Stimulated activated CD4-positive, alpha-beta T cell treated with anti-CD3 and anti-CD28 coated beads, Interleukin-12 subunit alpha, Interleukin-12 subunit beta, amount 100 ng/mL, for 24 hours (primary cell): ENCODE data around the gene GPBAR1.

Experiments used
- DNase-seq, 2 experiments: peaks; one replicate each; pipeline ENCODE4 v3.0.0-alpha.2; 2020; ENCODE audit warnings: low read depth in 2 of 2

The GPBAR1 gene, protein sequence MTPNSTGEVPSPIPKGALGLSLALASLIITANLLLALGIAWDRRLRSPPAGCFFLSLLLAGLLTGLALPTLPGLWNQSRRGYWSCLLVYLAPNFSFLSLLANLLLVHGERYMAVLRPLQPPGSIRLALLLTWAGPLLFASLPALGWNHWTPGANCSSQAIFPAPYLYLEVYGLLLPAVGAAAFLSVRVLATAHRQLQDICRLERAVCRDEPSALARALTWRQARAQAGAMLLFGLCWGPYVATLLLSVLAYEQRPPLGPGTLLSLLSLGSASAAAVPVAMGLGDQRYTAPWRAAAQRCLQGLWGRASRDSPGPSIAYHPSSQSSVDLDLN

DNA sequence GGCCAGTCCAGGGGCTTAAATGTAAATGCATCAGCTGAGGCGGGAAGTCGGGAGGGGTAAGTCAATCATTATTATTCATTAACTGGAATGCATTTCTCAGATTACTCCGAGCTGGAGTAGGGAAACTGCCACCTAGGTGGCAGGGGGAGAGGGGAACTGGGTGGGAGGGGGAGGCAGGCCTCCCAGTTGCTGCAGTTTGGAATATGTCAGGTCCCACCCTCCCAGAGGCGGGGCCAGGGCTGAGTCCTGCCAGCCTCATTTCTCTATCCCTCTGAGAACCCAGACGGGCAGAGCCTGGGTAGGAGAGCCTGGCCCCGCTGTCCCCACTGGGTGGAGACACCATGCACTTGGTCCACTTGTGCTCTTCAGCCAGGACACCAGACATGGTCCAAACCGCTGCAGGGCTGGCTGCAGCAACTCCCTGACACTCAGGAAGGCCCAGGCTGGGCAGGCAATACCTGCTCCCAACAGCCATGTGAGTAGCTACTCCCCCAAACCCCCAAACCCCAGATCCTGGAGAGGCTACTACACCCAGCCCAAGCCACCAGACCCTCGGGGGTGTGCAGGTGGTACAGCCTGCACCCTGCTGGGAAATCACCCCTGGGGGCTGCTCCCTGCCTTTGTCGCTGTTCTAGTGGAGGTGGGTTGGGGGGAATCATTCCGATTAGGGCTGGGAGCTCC lies at the start of gene GPBAR1:
GPBAR1 (plus strand) TSS at position 274 of the 681 bp plus-strand sequence. CDS start 1,710 bp downstream, outside the sequence.
- DNase-seq: no peak

DNA sequence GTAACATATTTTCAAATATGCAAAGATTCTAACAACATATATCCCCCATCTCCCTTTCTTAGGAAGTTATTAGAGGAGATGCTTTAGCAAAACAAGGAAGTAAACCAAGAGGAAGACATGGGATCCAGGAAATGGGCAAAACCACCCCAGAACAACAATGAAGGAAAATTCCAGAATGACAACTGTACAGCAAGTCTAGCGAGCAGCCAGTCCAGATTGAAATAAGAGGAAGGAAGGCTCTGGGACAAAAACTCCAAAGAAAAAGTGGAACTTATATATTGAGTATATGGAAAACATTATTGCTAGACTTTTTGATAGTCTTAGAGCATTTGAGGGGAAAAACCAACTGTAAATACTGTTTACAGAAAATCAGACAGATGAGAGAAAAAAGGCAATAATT lies 46.7 kb upstream of the GPBAR1 start:
- DNase-seq: no peak

DNA sequence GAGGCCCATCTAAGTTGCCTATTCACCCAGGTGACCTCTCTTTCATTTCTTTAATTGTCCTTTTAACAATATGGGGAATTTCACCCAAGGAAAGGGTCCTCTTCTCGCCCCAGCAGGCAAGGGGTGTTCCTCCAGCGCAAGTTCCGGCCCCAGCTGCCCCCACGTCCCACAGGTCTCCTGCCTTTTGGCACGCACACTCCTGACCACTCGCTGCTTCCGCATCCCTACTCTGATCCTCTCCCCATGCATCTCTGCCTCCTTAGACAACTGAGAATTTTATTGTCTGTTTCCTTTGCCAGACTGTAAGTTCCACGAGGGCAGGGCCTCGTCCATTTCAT lies 44.5 kb upstream of the GPBAR1 start:
- DNase-seq: no peak

DNA sequence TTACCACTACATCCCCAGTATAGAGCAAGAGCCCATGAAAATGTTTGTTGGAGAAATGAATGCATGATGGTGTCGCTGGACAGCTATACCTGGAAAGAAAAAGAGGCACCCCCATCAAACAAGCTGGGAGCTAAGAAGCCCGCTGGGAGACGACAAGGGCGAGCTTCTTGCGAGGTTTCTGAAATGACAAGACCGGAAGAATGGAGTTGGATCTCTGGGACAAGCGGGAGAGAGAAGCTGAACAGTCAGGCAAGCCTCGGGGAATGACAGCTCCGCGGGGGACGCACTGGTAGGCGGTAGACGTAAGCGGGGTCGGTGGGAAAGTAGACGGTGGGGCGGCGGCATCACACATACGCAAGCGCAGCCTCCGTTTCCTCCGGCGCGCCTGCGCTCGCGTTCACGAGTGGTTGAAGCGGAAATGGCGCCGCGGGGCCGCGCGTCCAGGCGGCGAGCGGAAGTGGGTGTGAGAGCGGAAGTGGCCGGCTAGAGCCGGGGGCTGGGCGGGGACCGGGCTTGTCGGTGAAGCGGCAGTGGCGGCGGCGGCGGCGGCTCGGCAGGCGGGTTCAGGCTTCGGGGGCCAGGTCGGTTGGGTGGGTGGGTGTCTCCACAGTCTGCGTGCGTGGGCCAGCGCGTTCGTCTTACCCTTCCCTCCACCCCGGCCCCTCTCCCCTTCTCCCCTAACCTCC lies 44.0 kb upstream of the GPBAR1 start, which contains the start of gene ARPC2:
ARPC2 (plus strand) TSS at position 516 of the 686 bp plus-strand sequence. CDS start 282 bp downstream, outside the sequence.
- DNase-seq: peak; percentile 90

DNA sequence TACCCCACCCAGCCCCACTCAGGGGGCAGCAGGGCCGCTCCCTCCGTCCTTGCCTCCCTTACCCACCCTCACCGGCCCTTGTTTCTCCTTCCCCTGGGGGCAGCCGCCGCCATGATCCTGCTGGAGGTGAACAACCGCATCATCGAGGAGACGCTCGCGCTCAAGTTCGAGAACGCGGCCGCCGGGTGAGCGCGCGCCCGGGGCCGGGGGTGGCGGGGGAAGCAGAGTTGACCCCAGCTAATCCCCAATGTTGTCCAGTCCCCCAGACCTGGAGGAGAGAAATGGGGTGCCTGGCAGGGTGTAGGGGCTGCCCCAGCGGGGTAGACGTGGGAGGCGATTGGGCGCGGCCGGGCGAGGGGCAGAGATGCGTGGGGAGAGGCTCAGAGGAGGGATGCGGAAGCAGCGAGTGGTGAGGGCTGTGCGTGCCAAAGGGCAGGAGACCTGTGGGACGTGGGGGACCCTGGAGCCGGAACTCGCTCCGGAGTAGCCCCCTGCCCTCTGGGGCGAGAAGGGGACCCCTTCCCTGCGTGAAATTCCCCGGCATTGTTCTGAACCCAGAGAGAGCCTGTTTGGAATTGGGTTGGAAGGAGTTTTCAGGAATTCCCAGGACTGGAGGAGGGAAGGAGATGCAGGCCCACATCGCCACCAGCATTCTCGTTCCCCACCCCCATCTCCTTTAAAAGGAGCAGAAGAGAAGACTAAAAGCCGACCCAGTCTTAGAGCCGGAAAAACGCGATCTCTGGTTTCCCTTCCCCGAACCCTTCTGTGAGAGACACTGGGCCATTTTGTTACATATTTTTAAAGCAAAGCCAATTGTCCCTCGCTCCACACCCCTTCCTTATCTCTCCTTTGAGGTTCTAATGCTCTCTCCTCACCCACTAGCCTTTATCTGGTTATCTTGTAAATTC lies 43.2 kb upstream of the GPBAR1 start:
- peak; percentile 55 to 63 for DNase-seq

DNA sequence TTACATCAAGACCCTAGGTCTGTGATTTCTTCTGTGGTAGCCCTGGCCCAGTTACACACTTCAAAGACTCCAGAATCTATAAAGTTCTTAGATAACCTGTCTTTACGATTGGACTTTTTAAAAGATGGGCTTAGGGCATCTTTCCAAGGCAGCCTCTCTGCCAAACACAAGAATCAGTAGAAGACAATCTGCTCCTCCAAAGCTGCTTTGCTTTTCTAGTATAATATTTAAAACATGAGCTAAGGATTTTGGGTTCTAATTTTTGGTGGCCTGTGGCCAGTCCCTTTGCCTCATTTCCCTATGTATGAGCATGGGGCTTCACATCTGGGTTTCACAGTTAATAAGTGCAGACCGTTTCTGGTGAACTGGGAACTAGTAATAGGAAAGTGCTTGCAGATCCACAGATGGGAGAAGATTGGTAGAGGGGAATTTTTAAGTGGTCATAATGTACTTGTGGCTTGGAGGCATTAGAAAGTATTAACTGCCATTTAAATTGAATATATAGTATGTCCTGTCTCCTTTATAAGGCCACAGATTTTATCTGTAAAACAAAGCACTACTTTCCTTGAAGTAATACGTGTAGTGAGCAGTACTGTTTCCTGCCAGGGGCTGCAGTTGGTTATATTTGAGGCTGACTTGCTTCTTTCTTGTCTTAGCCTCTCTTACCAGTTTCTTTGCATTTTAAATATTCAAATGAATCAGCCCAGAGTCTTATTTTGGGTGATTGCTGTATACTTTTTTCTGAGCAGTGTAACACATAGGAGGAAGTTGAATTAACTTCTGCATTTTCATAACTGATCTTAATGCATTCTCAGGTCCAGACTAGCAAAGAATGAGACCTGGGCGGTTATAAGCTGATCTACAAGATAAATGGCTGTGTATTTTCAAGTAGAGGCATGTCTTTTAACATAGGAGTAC lies 42.3 kb upstream of the GPBAR1 start:
- no peak for DNase-seq

DNA sequence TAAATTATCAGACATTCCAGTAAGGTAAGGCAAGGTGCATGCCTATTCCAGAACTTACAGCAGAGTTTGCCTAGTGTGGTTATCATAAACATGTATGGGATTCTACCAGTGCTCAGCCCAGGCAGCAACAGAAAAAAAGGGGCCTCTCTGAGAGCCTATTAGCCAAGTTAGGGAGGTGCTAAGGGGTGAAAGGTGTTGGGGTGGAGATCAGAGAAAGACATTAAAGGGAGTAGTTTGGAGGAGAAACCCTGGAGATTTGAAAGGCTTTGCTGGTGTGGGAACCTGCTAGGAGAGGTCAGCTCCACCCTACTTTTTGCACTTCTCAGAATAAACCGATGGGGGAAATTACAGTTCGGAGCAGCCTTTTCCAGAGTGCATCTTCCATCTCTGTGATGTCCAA lies 40.9 kb upstream of the GPBAR1 start:
- DNase-seq: no peak

DNA sequence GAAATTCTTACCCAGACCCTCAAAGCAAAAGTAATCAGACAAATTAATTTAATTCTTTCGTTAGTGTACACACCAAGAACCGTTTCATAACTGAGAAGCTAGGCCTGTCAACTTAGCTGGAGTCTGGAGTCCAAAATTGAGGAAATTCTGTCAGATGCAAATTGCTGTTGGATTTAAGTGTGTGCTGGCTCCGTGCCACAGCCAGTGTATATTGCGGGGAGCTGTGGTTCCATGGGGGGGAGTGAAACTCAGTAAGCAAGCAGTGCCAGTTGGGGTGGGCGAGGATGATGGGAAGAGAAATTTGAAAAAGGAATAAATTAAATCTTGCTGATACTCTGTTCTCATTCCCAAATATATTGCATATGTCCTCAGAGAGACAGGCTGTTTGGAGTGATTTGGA lies 39.8 kb upstream of the GPBAR1 start:
- no peak for DNase-seq

DNA sequence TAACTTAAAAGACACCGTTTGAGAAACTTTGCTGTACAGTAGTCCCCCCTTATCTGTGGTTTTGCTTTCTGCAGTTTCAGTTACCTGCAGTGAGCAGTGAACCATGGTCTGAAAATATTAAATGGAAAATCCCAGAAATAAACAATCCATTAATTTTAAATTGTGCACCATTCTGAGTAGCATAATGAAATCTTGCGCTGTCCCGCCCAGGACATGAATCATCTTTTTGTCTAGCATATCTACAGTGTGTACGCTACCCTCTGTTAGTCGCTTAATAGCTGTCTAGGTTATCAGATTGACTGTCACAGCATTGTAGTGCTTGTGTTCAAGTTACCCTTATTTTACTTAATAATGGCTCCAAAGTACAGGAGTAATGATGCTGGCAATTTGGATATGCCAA lies 37.8 kb upstream of the GPBAR1 start:
- no peak for DNase-seq

DNA sequence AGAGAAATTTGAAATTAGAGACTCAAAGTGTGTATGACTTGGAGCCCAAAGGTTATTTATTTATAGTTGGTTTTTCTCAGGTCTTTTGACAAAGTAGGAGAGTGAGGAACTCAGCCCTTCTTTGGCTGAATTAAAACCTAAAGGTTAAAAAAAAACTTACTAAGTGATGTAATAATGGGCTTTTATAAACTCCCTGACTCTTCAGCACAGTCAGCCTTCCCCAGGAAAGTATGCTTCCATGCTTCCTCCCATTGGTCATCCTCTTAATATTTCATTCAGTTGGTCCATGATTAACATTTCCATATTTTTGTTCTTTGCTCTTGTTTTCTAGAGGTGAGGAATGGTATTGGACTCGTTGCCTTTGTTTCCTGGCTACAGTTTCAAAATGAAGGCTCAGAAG lies 36.6 kb upstream of the GPBAR1 start:
- DNase-seq: no peak

DNA sequence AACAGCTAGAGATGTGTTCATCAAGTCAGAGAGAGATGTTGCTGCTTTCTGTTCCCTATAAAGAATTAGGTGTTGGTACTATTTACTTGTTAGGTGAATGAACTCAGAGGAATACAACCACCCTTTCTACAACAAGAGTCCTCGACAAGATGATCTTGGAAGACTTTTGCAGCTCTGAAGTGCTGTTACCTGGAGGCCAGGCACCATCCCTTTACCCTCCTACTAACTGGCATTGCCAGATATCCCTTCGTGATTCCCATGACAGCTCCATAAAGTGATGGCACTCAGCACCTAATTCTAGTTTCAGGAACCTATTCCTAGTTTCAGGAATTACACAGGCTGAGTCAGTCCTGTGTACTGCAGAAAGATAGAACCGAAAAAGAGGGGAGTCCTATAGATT lies 33.9 kb upstream of the GPBAR1 start:
- DNase-seq: no peak

DNA sequence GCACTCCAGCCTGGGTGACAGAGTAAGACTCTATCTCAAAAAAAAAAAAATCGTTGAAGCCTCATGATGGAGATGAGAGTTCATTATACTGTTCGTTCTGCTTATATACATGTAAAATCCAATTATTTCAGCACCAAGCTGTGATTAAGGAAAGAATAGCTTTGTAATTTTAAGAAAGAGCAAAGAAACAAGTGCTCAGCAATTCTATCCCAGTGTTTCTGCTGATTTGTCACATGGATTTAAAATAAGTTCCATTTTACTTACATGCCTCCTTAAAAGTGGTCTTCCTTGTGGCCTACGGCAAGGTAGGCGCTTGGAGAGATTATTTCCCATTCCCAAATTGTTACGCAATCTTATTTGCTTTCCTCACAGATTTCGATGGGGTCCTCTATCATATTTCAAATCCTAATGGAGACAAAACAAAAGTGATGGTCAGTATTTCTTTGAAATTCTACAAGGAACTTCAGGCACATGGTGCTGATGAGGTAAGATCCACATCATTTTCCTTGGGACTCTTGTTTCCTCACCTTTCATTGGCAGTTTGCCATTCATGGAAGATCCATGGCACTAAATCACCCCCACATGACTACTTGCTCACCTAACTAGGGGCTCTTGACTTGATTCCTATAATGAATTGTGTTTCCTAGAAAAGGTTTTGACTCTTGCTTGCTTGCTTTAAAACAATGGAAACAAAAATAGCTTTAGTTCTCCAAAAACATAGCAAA lies 32.3 kb upstream of the GPBAR1 start:
- no peak for DNase-seq

DNA sequence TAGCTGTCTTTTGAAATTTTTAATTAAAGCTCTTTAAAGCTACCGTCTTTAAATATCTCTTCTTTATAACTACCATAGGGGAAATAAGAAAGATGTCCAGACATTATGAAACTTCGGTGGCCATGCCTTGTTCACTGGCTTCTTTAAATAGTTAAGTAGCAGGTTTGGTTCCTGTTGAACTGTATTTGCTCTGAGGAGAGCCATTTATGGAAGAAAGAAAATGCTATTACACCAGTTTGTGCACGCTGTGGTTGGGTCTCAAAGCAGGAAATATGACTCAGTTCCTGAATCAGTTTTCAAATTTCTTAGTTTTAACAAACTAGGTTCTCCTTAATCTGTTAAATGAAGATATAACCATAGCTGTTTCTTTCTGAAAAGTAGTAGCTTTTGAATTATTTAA lies 31.6 kb upstream of the GPBAR1 start:
- DNase-seq: no peak

DNA sequence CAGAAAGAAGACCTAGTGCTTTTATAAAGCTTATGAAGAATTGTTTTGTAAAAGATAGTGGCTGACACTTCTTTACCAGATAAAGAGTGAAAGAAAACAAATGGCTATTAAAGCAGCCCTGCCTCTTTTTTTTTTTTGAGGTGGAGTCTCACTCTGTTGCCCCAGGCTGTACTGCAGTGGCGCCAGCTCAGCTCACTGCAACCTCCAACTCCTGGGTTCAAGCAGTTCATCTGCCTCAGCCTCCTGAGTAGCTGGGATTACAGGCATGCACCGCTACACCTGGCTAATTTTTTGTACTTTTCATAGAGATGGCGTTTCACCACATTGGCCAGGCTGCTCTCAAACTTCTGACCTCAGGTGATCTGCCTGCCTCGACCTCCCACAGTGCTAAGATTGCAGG lies 31.0 kb upstream of the GPBAR1 start:
- no peak for DNase-seq

DNA sequence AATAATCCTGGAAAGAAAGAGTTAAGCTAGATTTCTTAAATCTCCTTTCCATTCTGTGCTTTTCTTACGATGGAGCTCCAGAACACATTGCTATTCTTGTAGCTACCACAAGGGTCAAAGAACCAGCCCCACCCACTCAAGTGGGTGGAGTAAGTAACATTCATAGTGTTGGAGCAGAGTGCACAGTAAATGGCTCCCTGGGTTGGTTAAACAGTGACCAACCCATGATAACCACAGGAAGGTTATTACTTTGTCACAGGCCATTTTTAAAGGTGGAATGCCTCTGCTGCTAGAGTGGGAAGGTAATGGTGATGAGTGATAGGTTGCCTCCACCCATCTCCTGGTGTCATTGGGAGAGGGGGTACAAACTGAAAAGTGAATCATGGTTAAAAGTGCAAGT lies 29.9 kb upstream of the GPBAR1 start:
- DNase-seq: no peak

DNA sequence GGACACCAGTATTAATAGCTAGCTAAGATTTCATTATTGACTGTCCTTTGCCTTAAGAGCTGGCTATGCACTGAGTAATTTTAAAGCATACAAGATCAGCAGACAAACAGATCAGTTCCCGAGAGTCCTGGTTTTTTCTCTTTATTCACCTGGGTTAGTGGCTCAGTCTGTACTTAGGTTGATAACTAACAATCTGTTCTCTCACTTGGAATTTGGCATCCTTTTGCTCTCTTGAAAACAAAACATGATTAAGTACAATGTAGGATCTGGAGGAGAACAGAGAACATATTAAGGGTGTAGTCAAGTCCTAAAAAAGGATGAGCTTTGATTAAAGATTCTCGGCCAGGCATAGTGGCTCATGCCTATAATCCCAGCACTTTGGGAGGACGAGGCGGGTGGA lies 27.3 kb upstream of the GPBAR1 start:
- DNase-seq: no peak

DNA sequence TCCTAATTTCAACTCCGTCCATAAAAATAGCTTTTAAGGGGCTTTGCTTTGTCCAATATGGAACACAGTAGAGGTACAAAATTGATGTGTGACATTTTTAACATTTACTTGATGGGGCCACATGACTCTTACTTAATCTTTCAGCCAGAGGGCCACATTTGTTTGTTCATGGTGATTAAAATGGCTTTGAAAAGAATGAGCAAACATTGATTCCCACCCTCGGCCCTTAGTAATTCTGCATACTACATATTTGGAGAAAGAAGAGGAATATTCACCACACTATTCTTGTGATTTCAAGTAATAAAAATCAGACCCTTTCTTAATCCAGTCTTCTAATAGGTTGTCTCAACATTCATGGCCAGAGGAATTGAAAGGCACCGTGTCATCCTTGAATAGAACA lies 26.3 kb upstream of the GPBAR1 start:
- no peak for DNase-seq

DNA sequence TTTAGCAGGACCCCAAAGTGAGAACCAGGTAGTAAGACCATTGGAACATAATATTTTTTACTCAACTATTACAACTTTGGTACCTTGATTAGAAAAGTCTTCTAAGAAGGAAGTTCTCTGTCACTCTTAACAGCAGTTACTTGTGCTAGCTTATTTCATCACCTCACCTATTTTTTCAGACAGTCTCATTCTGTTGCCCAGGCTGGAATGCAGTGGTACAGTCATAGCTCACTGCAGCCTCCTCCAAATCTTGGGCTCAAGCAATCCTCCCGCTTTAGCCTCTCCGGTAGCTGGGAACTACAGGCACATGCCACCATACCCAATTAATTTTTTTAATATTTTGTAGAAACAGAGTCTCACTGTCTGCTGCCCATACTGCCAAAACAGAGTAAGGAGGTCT lies 25.8 kb upstream of the GPBAR1 start:
- DNase-seq: no peak

DNA sequence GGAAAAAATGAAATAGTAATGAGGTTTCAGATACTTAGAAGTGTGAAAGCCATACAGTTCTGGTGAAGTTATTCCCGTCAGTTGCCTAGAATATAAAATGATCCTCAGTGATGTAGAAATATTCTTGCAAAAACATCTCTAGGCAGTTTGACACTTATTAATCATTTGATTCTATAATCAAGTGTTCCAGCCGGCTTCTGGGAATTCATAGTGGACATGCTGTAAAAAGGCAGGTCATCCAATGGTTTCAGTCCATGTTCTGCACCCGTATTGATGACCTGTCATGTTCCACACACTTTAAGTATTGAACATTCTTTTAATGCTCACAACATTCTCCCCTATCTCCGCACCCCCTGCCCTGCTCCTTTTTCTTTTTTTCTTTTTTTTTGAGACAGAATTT lies 24.0 kb upstream of the GPBAR1 start:
- no peak for DNase-seq

DNA sequence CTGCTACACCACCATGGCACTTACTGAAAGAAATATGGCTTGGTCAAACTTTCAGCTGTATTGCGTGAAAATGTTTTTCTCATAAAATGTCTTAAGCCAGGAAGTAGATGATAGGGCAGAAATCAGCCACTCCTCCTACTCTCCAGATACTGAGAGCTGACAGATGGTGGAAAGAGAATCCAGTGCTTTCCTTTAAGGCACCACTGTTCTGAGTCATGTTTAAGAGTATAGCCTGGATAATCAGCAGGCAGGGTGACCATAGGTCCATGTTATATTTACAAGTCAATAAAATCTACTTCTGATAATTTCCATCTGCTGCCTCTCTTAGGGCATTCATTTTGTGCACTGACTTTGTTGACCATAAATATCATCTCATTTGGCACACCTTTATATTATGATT lies 21.9 kb upstream of the GPBAR1 start:
- DNase-seq: no peak
